Thyroid gland (tissue), 4 donors: ENCODE data around the gene AVPI1. TPM values are rescaled to one million over a fixed set of nuclear protein-coding genes. Genes with fewer than 3 reads are reported as not detected.
"Not testable (repeated sequence)": the region's sequence is repeated elsewhere in the genome, so short reads cannot be mapped to it uniquely, and the experiment has no call there.

Experiments used
- DNase-seq, 2 donors: peaks; one replicate each; pipeline ENCODE4 v3.0.0-alpha.2; 2019
- H3K27ac ChIP-seq, 3 donors: fragments of 200-600 bp; sonication (generic); 1 replicate in 2 of 3; 2 replicates in 1 of 3; pipeline ENCODE4 v1.5.1; 2016 to 2019; ENCODE audit warnings: mild to moderate bottlenecking in 1 of 3, moderate library complexity in 1 of 3
- H3K27me3 ChIP-seq: fragments of 200-600 bp; sonication (generic); one replicate; pipeline ENCODE4 v1.5.1; 2019
- H3K36me3 ChIP-seq, 2 donors: fragments of 200-600 bp; sonication (generic); one replicate each; pipeline ENCODE4 v1.5.1; 2016 to 2019
- H3K4me1 ChIP-seq, 2 donors: fragments of 200-600 bp; sonication (generic); one replicate each; pipeline ENCODE4 v1.5.1; 2017 to 2019
- H3K4me3 ChIP-seq, 3 donors: fragments of 200-600 bp; sonication (generic); replicated peaks in 1 of 3; 1 replicate in 2 of 3; 2 replicates in 1 of 3; pipeline ENCODE4 v1.5.1; 2016; ENCODE audit warnings: mild to moderate bottlenecking in 1 of 3
- H3K9me3 ChIP-seq: fragments of 200-600 bp; sonication (generic); one replicate; pipeline ENCODE4 v1.5.1; 2017
- POLR2A ChIP-seq, 2 donors: fragments of 450-650 bp; IDR thresholded peaks; one replicate each; pipeline ENCODE4 v1.6.1; 2017; ENCODE audit warnings: antibody characterized with exemption in 2 of 2, mild to moderate bottlenecking in 2 of 2, moderate library complexity in 1 of 2
- WGBS, 2 donors: methylation state at CpG; one replicate each; pipeline ENCODE4 v1.1.5; 2017; 5-methylcytosine and 5-hydroxymethylcytosine counted together
- intact Hi-C: fragments of 100-400 bp; cut with DNase I; formaldehyde crosslinking; loops from one replicate; pipeline ENCODE4 v1.15.1; 2023
- total RNA-seq, 4 donors: library from RNA; depleted of rRNA; stranded (reverse); fragments of >200 nt; gene quantifications; one replicate each; pipeline ENCODE4 v1.2.3, GENCODE V29; 2016
- TF ChIP-seq, protein P1 (sequence below), 6 experiments: fragments of 200-600 bp in 3 of 6; fragments of 450-650 bp in 3 of 6; sonication (generic) in 3 of 6; IDR thresholded peaks; one replicate each; pipeline ENCODE4 v1.5.1; 2016 to 2019; ENCODE audit warnings: antibody characterized with exemption in 6 of 6, mild to moderate bottlenecking in 2 of 6, inconsistent platforms in 1 of 6, moderate library complexity in 1 of 6

AVPI1 gene
- total RNA-seq, 4 donors from 2014 or later, result 6.7 to 17.8 (median 11.2) TPM

DNA sequence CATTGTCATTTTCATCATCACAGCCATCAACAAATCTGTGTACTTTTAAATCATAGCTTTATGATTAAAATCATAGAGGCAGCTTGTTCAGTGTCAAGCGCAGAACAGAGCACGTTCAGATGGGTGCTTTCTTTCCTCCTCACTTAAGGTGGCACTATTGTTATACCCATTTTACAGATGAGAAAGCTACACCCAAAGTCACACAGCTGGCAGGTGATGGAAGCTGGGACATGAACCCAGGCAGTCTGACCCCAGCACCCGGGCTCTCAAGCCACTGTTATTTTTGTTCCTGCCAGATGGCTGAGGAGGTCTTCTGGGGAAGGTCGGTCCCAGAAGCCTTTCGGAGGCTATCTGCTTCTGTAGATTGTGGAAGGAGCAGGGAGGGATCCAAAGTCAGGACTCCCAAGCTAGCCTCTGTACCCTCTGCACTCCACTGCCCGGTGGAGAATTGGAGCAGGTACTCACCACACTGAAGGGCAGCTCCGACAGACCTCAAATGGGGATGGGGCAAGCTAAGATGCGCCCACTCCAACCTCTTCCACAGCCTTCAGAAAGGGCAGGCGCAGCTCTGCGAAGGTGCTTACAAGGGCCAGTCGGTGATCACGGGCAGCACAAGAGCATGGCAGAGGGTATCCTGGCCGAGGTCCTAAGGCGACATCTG lies 610 bp downstream of the AVPI1 start:
- H3K4me1 ChIP-seq, result peaks cover 41 to 47% of the 10 kb centered on the region in 2 donors
- no peak for DNase-seq
- H3K27ac ChIP-seq, result peak overlapping the region; percentile 76 to 97 (median 94)
- intact Hi-C loops, result no loop called here
- WGBS, 2 donors, result 28 to 34% methylated on average over 8 of the region's 14 CpGs
- no peaks in the 10 kb centered on the region for H3K27me3 ChIP-seq
- H3K9me3 ChIP-seq, result no peaks in the 10 kb centered on the region
- H3K36me3 ChIP-seq, result no peaks in the 10 kb centered on the region
- H3K4me3 ChIP-seq, result peak overlapping the region; percentile 1 to 49 (median 40)
- no peak for TF ChIP-seq POLR2A (IDR thresholded peaks at IDR 0.05)
- TF ChIP-seq, protein P1, sequence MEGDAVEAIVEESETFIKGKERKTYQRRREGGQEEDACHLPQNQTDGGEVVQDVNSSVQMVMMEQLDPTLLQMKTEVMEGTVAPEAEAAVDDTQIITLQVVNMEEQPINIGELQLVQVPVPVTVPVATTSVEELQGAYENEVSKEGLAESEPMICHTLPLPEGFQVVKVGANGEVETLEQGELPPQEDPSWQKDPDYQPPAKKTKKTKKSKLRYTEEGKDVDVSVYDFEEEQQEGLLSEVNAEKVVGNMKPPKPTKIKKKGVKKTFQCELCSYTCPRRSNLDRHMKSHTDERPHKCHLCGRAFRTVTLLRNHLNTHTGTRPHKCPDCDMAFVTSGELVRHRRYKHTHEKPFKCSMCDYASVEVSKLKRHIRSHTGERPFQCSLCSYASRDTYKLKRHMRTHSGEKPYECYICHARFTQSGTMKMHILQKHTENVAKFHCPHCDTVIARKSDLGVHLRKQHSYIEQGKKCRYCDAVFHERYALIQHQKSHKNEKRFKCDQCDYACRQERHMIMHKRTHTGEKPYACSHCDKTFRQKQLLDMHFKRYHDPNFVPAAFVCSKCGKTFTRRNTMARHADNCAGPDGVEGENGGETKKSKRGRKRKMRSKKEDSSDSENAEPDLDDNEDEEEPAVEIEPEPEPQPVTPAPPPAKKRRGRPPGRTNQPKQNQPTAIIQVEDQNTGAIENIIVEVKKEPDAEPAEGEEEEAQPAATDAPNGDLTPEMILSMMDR (IDR thresholded peaks at IDR 0.05), result no peak

DNA sequence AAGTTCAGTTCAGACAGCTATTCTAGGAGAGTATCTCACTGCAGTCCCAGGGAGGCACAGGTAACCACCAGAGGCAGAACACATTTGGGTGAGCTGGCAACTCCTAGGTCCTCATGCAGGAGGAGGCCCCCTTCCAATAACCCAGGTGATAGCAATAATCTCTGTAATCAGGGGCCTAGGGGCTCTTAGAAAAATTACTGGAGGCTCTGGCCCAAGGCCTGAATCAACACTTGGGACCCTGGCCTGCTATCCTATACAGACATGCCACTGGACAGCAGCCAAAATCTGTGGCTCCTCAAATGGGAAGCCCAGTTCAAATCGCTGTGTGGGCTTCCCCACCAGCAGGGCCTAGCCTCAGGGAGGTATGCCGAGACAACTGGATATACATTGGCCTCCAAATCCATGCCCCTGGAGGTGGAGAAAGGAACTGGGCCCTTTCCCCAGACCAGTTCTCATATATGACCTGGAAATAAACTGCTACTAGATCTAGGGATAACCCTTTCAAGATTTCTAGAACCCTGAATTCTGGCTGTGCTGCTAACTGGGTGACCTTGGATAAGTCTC lies 1.6 kb downstream of the AVPI1 start:
- Histone ChIP-seq H3K27ac (peak overlapping the region in 2 of 3 donors; percentile 10 to 46), H3K36me3 (no peaks in the 10 kb centered on the region), H3K4me3 (peak overlapping the region in 1 of 3 donors; percentile 49), H3K9me3 (no peaks in the 10 kb centered on the region), H3K4me1 (peaks cover 41 to 47% of the 10 kb centered on the region in 2 donors), H3K27me3 (no peaks in the 10 kb centered on the region)
- intact Hi-C loops, result no loop called here
- 50 to 67% methylated on average over 1 to 2 of the region's 2 CpGs for WGBS, 2 donors
- TF ChIP-seq POLR2A (IDR thresholded peaks at IDR 0.05), result no peak
- TF ChIP-seq, protein P1 (IDR thresholded peaks at IDR 0.05), result peak in 2 of 6 experiments; percentile 17 to 18
- peak in 1 of 2 donors; percentile 23 for DNase-seq

DNA sequence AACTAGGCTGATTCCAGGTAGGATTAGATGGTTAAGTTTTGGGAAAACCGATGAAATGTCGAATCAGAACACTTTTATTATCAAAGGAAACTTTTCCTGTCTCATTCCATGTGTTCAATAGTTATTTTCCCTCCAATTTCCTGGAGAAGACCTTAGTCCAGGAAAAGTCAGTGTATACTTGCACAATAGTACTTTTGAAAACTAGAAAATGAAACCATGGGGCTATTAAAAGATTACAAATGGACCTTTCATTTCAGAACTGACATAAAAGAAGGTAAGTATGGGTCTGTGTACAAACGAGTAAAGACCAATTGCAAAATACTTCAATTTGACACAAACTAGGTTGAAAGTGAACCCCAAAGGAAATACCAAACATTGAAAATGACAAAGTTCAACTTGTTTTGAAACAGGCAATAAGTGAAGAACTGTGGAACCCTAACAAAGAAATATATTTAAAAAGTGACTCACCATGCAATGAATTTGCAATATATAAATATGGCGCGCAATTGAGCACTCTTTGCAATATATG lies 2.1 kb downstream of the AVPI1 start:
- H3K4me3 ChIP-seq, result peak overlapping the region in 1 of 3 donors; percentile 49
- H3K27me3 ChIP-seq, result no peaks in the 10 kb centered on the region
- H3K9me3 ChIP-seq, result no peaks in the 10 kb centered on the region
- peaks cover 0 to 2% of the 10 kb centered on the region in 2 donors for H3K36me3 ChIP-seq
- intact Hi-C loops, result no loop called here
- H3K4me1 ChIP-seq, result peaks cover 41 to 47% of the 10 kb centered on the region in 2 donors
- TF ChIP-seq, protein P1 (IDR thresholded peaks at IDR 0.05), result no peak
- TF ChIP-seq POLR2A (IDR thresholded peaks at IDR 0.05), result no peak
- 69 to 82% methylated on average over 5 of the region's 5 CpGs for WGBS, 2 donors
- peak overlapping the region in 2 of 3 donors; percentile 25 to 46 for H3K27ac ChIP-seq
- no peak for DNase-seq

GRCh38 chr10:97684368-97684713 lies 2.7 kb downstream of the AVPI1 start:
- H3K9me3 ChIP-seq, H3K36me3 ChIP-seq, H3K4me3 ChIP-seq, H3K27me3 ChIP-seq, DNase-seq, intact Hi-C loops: not testable (repeated sequence)
- WGBS, 2 donors, result 79 to 82% methylated on average over 7 of the region's 7 CpGs
- Histone ChIP-seq H3K27ac (peak overlapping the region in 2 of 3 donors; percentile 25 to 43), H3K4me1 (peaks cover 41 to 47% of the 10 kb centered on the region in 2 donors)

GRCh38 chr10:97683556-97684367 lies 3.3 kb downstream of the AVPI1 start:
- WGBS, 2 donors, result 62 to 75% methylated on average over 8 to 9 of the region's 9 CpGs
- DNase-seq, result no peak

More at GRCh38 chr10:97683556-97684367, 3.3 kb downstream of the AVPI1 start:
- no peak overlapping the region for H3K4me3 ChIP-seq
- H3K27ac ChIP-seq, result peak overlapping the region in 2 of 3 donors; percentile 25 to 43
- intact Hi-C loops, result no loop called here
- peaks cover 41 to 45% of the 10 kb centered on the region in 2 donors for H3K4me1 ChIP-seq
- no peaks in the 10 kb centered on the region for H3K9me3 ChIP-seq
- no peaks in the 10 kb centered on the region for H3K27me3 ChIP-seq
- peaks cover 0 to 2% of the 10 kb centered on the region in 2 donors for H3K36me3 ChIP-seq
- TF ChIP-seq, protein P1 (IDR thresholded peaks at IDR 0.05), result no peak
